ENCODE results near the gene HID1. TPM values are rescaled to one million over a fixed set of nuclear protein-coding genes. Genes with fewer than 3 reads are reported as not detected.
A peak's percentile ranks its signal among the peaks of the same experiment; 100 is the strongest.

The HID1 gene
- total RNA-seq, 1 experiment from 2014 or later: 43.8 TPM

- no peak for TF ChIP-seq FOSL1 (IDR thresholded peaks at IDR 0.05; ENCODE audit: low read depth)
These were observed 39.0 kb upstream of the HID1 start (continued) for GRCh38 chr17:75011401-75012095.

DNA sequence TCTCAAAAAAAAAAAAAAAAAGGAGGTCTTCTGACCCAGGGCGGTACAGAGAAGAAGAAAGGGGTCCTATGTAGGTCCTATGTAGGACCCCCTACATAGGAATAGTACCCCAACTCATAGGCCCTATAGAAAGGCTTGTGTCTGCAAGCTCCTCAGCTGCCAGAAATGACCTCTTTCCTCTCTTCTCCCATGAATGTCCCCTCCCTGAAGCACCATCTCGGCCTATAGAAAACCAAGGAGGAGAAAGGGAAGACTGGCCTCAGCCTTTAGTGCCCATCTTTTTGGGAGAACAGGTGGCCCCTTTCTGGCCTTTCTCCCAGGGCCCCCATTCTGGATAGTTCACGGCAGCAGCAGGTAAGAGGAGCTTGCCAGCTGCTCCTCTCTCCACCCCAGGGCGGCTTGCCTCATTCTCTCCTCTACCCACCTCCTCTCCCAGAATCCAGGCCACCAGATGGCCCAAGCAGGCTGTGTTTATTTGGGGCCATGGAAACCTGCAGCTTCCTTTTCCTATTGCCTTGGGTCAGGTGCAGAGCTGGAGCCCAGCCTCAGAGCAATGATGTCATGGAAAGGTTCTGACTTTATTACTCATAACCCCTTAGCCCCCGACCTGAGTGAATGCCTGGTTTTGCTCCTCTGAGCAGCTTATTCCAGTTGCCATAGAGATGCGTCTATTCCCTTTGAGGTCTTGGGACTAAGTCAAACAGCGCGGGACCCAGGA lies 38.3 kb upstream of the HID1 start:
- Histone ChIP-seq H3K36me3 (ENCODE audit: control insufficient read depth in 1 of 2, insufficient read depth in 2 of 2, low read length in 2 of 2) (no peaks in the 10 kb centered on the region), H3K4me1 (ENCODE audit: control insufficient read depth in 1 of 2, insufficient read depth in 2 of 2, low read length in 2 of 2) (peaks cover 11 to 19% of the 10 kb centered on the region in 2 experiments), H3K4me3 (replicated peaks in 1 of 2; ENCODE audit: low read depth in 1 of 2, low read length in 2 of 2) (no peak overlapping the region), H3K9me2 (ENCODE audit: insufficient read depth) (no peaks in the 10 kb centered on the region), H3K79me2 (ENCODE audit: insufficient read depth, low read length) (peaks cover 28% of the 10 kb centered on the region), H3K9me3 (ENCODE audit: control insufficient read depth in 1 of 2, insufficient read depth in 1 of 2, low read depth in 1 of 2, low read length in 2 of 2) (no peaks in the 10 kb centered on the region), H3K27ac (ENCODE audit: low read depth, low read length) (no peak overlapping the region), H3K9ac (ENCODE audit: low read length) (no peak overlapping the region), H4K20me1 (ENCODE audit: insufficient read depth) (no peaks in the 10 kb centered on the region), H3K27me3 (ENCODE audit: insufficient read depth, low read length) (no peaks in the 10 kb centered on the region), H3K4me2 (ENCODE audit: low read length) (no peak overlapping the region), H2AFZ (ENCODE audit: low read depth, low read length, poor library complexity, severe bottlenecking) (no peak overlapping the region)
- DNase-seq (ENCODE audit: low read depth, low spot score) (no peak), ATAC-seq (no peak)
- intact Hi-C loops (cut with micrococcal nuclease): no loop called here
- RAD21 ChIA-PET (ENCODE audit: low non-redundant PET in 1 of 2, low total read pairs in 2 of 2, uncharacterized antibody in 2 of 2, unreplicated experiment in 2 of 2): no interaction called here
- POLR2A ChIA-PET: interaction anchor here (1.0 to 3.2 kb wide), 6 partner anchors 12 to 195 kb away, joined by 3 to 15 read pairs (median 6); partner anchors contain the start of gene CDR2L
- CTCF ChIA-PET: interaction anchor here (1.1 to 3.8 kb wide), 5 partner anchors 23 to 53 kb away, joined by 3 to 35 read pairs (median 11); partner anchors contain the start of gene CDR2L
- TF ChIP-seq CTCF (IDR thresholded peaks at IDR 0.05 in 2 of 3, conservative IDR thresholded peaks at IDR 0.05 in 1 of 3; ENCODE audit: borderline replicate concordance in 1 of 3, insufficient read depth in 1 of 3, low read depth in 2 of 3, low read length in 2 of 3): 0 out of 6 replicates have a peak, but pooled peaks of 1 of the 3 experiments have one; percentile 27
- TF ChIP-seq ZFX (IDR thresholded peaks at IDR 0.05): no peak
- TF ChIP-seq YY1 (IDR thresholded peaks at IDR 0.05; ENCODE audit: extremely low read depth, insufficient replicate concordance, low read depth, low read length): no peak
- no peak for TF ChIP-seq FOSL1 (IDR thresholded peaks at IDR 0.05; ENCODE audit: low read depth)
- no peak for TF ChIP-seq EZH2phosphoT487 (IDR thresholded peaks at IDR 0.05; ENCODE audit: borderline replicate concordance)
- TF ChIP-seq SRF (IDR thresholded peaks at IDR 0.05; ENCODE audit: low read depth): no peak
- no peak for TF ChIP-seq ZBTB33 (IDR thresholded peaks at IDR 0.05; ENCODE audit: extremely low read depth, insufficient replicate concordance, low read length)
- no peak for TF ChIP-seq EZH2 (IDR thresholded peaks at IDR 0.05)
- peak; percentile 37 for TF ChIP-seq RAD21 (IDR thresholded peaks at IDR 0.05; ENCODE audit: low read depth)
- TF ChIP-seq ZNF274 (IDR thresholded peaks at IDR 0.05; ENCODE audit: low read depth, low read length): no peak
- BruUV-seq (replicated peaks): no TSS peak
